GM19239 (cell line): ENCODE data around the gene EML6.

Experiments used
- DNase-seq: peaks from one replicate; pipeline ENCODE4 v3.0.0; 2011; ENCODE audit warnings: low spot score; ENCODE audit not compliant: insufficient read length
- FAIRE-seq: peaks from 2 replicates; lab custom pipeline; 2011; peaks lifted over from hg19 to GRCh38; lab: Jason Lieb, UNC

The EML6 gene

GRCh38 chr2:54787755-54788366, 64.4 kb downstream of the EML6 start:
- DNase-seq = no peak
- no peak for FAIRE-seq

DNA sequence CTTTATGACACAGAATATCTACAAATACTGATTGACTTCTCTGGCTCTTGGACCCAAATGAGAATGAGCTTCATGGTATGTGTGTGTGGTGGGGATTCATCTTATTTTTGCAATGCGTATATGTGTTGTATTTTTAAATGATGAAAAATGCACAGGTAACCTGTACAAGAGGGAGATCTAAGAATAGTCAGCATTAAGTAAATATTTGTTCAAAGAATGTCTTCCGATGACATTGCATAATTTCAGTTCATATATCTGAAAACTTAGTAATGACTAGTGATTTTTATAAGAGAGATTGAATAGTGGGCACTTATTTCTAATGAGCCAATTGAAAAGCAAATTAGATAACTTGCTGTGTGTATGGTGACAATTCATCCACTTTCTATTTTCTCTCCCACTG, 66.4 kb downstream of the EML6 start:
- FAIRE-seq = no peak
- no peak for DNase-seq

- FAIRE-seq = no peak
Observed at GRCh38 chr2:54791831-54792230, 68.4 kb downstream of the EML6 start.

GRCh38 chr2:54797307-54797706, 73.8 kb downstream of the EML6 start:
- FAIRE-seq = no peak
- no peak for DNase-seq

More at GRCh38 chr2:54791831-54792230, 68.4 kb downstream of the EML6 start:
- no peak for DNase-seq

DNA sequence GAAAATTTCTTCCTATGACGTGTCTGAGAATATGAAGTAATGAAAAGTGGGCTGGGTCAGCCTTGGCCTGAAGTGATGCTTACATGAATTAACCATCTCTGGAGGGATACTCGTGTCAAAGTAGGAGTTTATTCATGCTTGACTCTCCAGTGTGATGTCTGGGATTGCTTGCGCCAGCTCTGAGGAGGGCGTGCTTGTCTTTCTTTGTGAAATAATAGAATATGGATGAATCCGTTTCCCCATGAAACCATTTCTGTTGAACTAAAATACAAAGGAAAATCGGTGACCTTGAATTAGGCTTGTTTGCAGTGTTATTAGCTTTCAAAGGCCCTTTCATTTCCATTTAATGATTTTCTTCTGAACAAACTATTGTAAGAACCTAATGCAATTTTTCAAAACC, 77.9 kb downstream of the EML6 start:
- FAIRE-seq (no peak), DNase-seq (no peak)

- DNase-seq (no peak), FAIRE-seq (no peak)
Observed at GRCh38 chr2:54803783-54804751, 80.6 kb downstream of the EML6 start.

DNA sequence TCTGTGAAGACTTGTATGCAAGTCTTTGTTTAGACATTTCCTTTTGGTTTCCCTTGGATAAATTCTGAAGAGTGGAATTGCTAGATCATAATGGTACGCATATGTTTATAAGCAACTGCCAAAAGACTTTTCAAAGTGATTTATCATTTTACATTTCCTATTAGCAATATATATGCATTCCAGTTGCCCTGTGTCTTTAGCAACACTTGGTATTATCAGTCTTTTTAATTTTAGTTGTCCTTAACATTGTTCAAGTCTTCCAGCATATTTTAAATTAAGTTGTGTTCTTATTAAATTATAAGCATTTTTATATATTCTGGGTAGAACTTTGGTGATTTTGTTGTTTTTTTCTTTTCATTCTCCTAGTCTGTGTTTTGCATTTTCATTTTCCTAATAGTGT, 81.8 kb downstream of the EML6 start:
- DNase-seq = no peak
- no peak for FAIRE-seq

- DNase-seq (no peak), FAIRE-seq (no peak)
Observed at GRCh38 chr2:54806975-54807374, 83.5 kb downstream of the EML6 start.

- DNase-seq (no peak), FAIRE-seq (no peak)
Observed at GRCh38 chr2:54808661-54809060, 85.2 kb downstream of the EML6 start.

DNA sequence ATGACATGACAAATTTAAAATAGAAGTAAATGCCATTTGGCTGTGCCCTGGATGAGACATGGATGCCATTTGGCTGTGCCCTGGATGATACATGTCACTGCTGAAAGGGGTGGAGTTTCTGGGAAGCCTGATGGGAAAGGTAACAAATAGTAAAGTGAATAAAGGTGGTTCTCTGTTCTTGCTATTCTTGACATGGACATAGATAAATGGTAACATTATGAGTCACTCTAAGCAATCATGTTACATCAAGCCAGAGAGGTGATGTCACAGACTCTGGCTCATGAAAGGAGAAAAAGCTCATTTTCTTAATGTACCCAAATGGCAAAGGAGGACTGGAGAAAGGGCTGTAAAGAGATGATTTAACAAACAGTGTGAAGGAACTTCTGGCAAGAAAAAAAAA, 86.4 kb downstream of the EML6 start:
- DNase-seq = no peak
- no peak for FAIRE-seq

DNA sequence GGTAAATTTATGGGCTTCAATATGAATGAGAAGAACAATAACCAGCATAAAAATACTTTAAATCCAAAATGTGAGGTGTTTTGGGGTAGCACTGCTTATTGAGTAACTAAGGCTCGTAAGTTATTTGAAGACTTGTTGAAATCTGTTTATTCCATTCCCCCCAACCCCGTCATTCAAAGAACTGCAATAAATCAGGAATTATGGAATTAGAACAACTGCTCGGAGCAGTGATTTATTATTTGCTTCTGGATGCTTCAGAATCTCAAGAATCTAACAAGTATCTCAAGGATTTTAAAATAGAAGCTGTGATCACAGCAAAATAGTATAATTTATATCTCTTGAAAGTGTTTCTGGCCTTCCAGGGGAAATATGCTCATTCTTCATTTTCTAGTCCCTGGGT, 86.8 kb downstream of the EML6 start:
- no peak for FAIRE-seq

DNA sequence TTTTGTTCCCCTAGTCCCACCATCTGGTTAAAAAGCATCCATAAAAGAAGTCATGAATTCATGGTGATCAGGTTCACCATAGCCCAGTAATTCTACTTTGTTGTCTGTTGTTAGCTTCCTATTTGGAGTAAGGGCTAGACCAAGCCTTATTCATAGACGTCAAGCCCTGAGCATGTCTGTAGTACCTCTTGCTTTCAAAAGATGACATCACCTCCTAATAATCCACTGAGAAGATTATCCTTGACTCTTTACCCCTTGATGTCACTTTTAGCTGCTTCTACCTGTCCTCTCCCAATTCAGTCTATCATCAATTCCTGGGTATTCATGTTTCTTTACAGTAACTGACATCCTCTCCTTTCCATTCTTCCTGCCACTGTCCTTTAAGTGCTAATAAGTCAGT, 90.1 kb downstream of the EML6 start:
- DNase-seq = no peak
- no peak for FAIRE-seq

More for the DNA sequence above, 86.8 kb downstream of the EML6 start:
- DNase-seq = no peak

DNA sequence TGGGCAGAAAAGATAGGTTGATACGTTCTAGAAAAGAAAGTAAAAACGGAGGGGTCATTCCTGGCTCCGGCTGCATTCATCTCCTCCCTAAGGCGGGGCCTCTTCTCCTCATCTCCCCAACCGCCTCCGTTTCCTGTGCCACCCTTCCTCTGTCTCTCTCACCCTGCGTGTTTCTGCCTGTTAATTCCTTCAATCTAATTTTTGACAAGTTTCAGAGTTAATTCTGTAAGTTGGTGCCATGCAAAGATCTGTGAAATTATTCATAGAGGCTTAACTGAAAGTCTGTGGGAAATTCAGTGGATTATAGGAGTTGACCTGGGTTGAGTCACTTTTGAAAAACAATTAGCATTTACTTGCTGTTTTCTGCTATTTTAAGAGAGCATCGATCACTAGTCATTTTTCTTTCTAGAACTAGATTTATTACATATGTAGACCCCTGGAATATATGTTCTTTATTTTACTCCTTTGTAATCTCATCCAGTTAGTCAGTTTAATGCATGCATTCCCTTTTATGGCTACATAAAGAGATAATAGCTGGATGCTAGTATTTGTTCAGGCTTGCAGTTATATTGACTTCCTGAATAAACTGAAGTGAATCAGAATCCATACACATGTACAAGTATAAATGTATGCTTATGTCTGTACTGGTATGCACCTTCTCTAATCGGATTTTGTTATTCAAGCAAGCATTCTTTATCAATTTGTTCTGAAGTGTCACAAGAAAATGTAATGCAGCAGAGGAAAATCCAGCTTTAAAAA, 91.1 kb downstream of the EML6 start:
- FAIRE-seq (no peak), DNase-seq (no peak)

GRCh38 chr2:54815148-54815539, 91.7 kb downstream of the EML6 start:
- FAIRE-seq (no peak), DNase-seq (no peak)

- no peak for DNase-seq
- no peak for FAIRE-seq
Observed at GRCh38 chr2:54818226-54818625, 94.8 kb downstream of the EML6 start.

DNA sequence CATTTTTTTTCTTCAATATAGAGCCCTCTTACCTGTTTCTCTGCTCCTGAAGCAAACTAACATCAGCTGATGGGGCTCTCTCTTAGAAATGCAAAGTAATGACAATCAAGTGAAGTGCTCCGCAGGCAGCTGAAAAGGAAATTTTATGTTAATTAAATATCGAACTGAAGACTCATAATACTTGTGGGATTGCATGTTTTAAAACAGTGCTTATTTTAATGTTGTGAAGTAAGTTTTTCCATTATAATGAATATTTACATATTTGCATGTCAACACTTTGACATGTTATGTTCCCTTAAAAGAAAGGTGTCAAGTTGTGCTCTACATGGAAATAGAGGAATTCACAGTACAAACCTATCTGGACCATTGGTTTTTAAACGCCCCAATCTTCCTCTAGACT, 97.1 kb downstream of the EML6 start:
- no peak for FAIRE-seq
- no peak for DNase-seq

DNA sequence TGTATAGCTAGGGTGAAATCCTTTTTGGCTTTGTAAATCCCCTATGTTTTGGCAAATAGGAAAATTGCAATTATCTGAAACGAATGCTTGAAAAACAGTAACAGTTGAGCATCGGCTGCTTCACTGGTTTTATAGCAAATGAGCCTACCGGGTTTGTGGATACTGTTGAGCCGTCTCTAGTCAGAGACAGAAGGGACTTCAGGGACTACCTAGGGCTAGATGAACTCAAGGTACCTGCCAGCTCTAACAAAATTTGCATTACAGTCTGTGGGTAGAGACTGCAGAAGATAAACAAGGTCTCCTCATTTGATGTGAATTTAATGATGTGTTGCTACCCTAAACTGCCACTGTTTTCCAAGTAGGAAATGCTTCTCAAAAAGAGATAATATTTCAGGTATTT, 101.1 kb downstream of the EML6 start:
- no peak for DNase-seq
- no peak for FAIRE-seq

DNA sequence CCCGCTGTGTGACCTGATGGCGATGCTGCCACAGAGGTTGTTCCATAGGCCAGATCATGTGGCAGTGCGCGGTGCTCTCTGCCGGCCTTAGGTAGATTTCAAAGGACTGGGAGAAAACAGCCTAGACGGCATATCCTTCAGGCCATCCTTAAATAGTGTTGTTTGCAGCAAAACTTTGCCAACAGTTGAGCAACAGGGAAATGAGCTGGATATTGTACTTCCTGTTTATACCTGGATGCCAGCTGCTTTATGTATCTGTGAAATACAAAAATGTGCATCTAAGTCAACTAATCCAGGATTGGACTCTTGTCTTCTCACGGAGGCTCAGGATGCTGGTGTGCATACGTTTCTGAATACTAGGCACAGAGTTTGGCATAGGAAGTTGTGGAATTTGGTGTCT, 107.1 kb downstream of the EML6 start:
- FAIRE-seq (no peak), DNase-seq (no peak)

GRCh38 chr2:54831480-54831879, 108.0 kb downstream of the EML6 start:
- DNase-seq (no peak), FAIRE-seq (no peak)

DNA sequence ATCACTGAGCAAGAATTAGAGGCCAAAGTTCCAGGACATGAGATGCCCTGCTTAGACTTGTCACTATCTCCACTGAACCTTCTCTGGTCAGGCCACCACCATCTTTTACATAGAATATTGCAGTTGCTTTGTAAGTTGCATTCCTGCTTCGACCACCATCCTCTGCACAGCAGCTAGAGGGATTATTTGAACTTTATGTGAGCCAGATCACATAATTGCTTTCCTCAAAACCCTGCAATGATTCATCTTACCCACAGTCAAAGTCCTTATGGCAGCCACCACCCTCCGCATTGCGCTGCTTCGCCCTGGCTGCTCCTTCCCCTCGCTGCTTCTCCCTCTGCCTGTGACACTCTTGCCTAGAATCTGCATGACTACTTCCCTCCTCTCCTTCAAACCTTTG, 111.3 kb downstream of the EML6 start:
- DNase-seq = no peak

GRCh38 chr2:54836477-54836876, 113.0 kb downstream of the EML6 start:
- FAIRE-seq (no peak), DNase-seq (no peak)

More for the DNA sequence above, 111.3 kb downstream of the EML6 start:
- no peak for FAIRE-seq
